ENCODE data around the gene TXNDC5. TPM values are rescaled to one million over a fixed set of nuclear protein-coding genes. Genes with fewer than 3 reads are reported as not detected.

Gene TXNDC5
- polyA plus RNA-seq, 1 donor: 96.3 TPM

DNA sequence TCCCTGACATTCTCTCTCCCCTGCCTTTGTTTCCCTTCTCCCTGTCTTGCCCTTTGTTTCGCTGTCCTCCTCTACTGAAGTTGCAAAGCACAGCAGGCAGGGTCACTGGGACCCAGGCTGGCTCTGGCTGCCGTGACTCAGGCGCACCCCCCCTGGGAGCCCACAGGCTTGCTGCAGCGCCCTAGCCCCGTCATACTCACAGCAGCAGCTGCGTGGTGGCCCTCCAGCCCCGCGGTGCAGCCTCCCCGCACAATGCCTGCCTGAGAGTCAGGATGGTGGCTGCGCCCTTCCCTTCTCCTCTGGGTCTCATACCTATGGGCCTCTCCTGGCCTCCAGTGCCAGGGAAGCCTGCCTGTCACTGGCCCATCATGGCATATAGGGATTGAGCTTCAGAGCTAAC is 41.7 kb downstream of the TXNDC5 start:
- no CpG with 5 or more reads among the region's 10 CpGs for WGBS (ENCODE audit: insufficient coverage, low lambda C conversion rate)
- Histone ChIP-seq H3K4me1 (ENCODE audit: control insufficient read depth, insufficient read depth, low read length) (no peaks in the 10 kb centered on the region), H3K27me3 (ENCODE audit: control insufficient read depth, insufficient read depth, low read length) (no peaks in the 10 kb centered on the region), H3K27ac (ENCODE audit: low read length) (no peak overlapping the region), H3K36me3 (ENCODE audit: control insufficient read depth, insufficient read depth, low read length) (no peaks in the 10 kb centered on the region), H3K4me3 (ENCODE audit: low read length) (no peak overlapping the region), H3K9me3 (ENCODE audit: control insufficient read depth, low read depth, low read length) (peaks cover 4% of the 10 kb centered on the region)
- DNase-seq: no peak

DNA sequence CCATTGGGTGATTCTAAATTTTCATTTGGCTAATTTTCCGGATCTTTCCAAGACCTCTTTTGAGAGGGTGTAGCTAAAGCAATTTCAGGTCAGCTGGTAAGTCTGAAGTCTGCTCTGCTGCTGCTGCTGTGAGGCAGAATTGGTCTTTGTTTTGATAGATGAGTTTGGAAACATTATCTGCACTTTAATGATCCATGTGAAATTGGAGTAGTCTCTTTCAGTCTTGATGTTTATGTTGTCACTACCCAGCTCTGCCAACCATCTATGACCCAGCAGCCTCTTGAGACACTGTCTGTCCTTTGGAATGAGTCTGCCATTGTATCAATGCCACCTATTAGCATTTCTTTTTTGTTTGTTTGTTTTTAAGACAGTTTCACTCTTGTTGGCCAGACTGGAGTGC is 44.1 kb downstream of the TXNDC5 start:
- Histone ChIP-seq H3K27me3 (ENCODE audit: control insufficient read depth, insufficient read depth, low read length) (no peaks in the 10 kb centered on the region), H3K27ac (ENCODE audit: low read length) (no peak overlapping the region), H3K9me3 (ENCODE audit: control insufficient read depth, low read depth, low read length) (peaks cover 4% of the 10 kb centered on the region), H3K4me3 (ENCODE audit: low read length) (no peak overlapping the region), H3K36me3 (ENCODE audit: control insufficient read depth, insufficient read depth, low read length) (no peaks in the 10 kb centered on the region), H3K4me1 (ENCODE audit: control insufficient read depth, insufficient read depth, low read length) (no peaks in the 10 kb centered on the region)
- no CpG with 5 or more reads among the region's 1 CpG for WGBS (ENCODE audit: insufficient coverage, low lambda C conversion rate)
- no peak for DNase-seq

- DNase-seq: no peak
- no peak overlapping the region for H3K4me3 ChIP-seq (ENCODE audit: low read length)
- H3K27me3 ChIP-seq (ENCODE audit: control insufficient read depth, insufficient read depth, low read length): no peaks in the 10 kb centered on the region
- H3K36me3 ChIP-seq (ENCODE audit: control insufficient read depth, insufficient read depth, low read length): no peaks in the 10 kb centered on the region
- no peaks in the 10 kb centered on the region for H3K4me1 ChIP-seq (ENCODE audit: control insufficient read depth, insufficient read depth, low read length)
- no peak overlapping the region for H3K27ac ChIP-seq (ENCODE audit: low read length)
- H3K9me3 ChIP-seq (ENCODE audit: control insufficient read depth, low read depth, low read length): peaks cover 4% of the 10 kb centered on the region
- no CpG with 5 or more reads among the region's 6 CpGs for WGBS (ENCODE audit: insufficient coverage, low lambda C conversion rate)
Observed at GRCh38 chr6:7865781-7866180, 44.8 kb downstream of the TXNDC5 start.

DNA sequence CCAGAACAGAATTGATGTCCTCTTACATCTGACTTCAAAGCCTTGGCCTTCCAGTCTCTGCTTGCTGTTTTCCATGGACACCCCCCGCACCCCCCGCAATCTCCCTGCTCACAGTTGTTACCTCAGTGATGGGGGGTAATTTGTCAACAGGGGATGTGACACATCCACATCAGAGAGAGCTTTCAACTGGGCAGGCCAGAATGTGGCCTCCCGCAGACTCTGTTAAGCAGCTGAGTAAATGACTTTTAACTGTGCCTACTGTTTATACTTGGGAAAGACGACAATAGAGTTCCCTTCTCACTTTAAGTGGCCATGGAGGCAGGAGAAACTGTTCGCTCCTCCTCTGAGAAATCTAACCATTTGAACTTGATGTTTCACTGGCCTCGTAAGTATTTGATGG is 51.0 kb downstream of the TXNDC5 start:
- no peak for DNase-seq
- Histone ChIP-seq H3K9me3 (ENCODE audit: control insufficient read depth, low read depth, low read length) (no peaks in the 10 kb centered on the region), H3K4me3 (ENCODE audit: low read length) (no peak overlapping the region), H3K36me3 (ENCODE audit: control insufficient read depth, insufficient read depth, low read length) (no peaks in the 10 kb centered on the region), H3K27ac (ENCODE audit: low read length) (no peak overlapping the region), H3K27me3 (ENCODE audit: control insufficient read depth, insufficient read depth, low read length) (no peaks in the 10 kb centered on the region), H3K4me1 (ENCODE audit: control insufficient read depth, insufficient read depth, low read length) (no peaks in the 10 kb centered on the region)
- no CpG with 5 or more reads among the region's 6 CpGs for WGBS (ENCODE audit: insufficient coverage, low lambda C conversion rate)

DNA sequence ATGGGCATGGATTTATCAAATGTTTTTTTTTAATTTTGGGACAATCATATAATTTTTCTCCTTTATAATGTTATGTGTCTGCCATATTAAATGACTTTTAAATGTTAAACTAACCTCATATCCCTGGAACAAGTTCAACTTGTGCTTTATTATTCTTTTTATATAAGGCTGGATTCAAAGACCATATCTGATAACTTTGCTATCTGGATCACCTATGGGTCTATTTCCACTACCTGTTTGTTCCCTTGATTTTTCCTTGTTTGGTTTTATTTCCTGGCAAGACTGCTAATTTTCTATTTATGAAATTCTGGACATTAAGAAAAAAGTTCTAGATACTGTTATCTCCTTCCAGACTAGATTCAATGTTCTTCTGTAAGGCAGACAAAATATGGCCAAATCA is 58.8 kb downstream of the TXNDC5 start:
- Histone ChIP-seq H3K4me1 (ENCODE audit: control insufficient read depth, insufficient read depth, low read length) (no peaks in the 10 kb centered on the region), H3K27ac (ENCODE audit: low read length) (no peak overlapping the region), H3K36me3 (ENCODE audit: control insufficient read depth, insufficient read depth, low read length) (no peaks in the 10 kb centered on the region), H3K27me3 (ENCODE audit: control insufficient read depth, insufficient read depth, low read length) (no peaks in the 10 kb centered on the region), H3K4me3 (ENCODE audit: low read length) (no peak overlapping the region), H3K9me3 (ENCODE audit: control insufficient read depth, low read depth, low read length) (no peaks in the 10 kb centered on the region)
- DNase-seq: no peak

- no peaks in the 10 kb centered on the region for H3K36me3 ChIP-seq (ENCODE audit: control insufficient read depth, insufficient read depth, low read length)
Observed at GRCh38 chr6:7848229-7848628, 62.4 kb downstream of the TXNDC5 start.

DNA sequence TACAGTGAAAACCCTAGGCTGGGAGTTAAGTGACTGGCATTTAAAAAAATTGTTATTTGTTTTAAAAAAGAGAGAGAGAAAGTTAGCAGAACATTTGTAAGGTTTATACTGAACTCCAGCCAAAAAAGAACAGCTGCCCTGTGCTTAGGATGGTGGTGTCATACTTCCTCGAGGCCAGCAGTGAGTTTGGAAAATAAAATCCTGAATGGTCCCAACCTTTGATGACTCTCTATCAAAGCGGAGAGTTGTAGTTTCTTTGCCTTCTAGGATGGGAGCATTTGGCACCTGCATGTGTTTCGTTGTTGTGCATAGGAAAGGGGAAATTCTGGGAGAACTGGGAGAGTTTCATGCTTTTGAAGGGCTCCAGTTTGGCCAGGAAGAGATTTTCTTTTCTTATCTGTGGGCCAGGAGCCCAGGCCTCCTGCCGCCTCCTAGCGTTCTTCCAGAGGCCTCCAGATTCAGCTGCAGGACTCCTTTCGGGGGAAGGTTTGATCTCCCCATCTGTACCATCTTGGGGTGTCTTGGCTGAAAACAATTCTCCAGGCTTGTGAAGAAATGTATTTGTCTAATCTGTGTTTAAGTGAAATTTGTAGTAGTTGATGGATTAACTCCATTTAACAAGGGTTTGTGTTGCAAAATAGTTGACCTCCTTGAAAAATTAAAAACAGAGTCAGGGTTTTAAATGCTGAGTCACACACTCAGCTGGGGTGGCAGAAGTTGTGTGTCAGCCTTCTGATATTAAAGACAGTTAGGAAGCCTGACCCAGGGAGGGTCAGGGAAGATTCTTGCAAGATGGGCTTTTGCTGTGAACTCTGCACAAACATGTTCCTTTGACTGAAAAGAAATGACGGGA is 63.4 kb downstream of the TXNDC5 start:
- no peaks in the 10 kb centered on the region for H3K27me3 ChIP-seq (ENCODE audit: control insufficient read depth, insufficient read depth, low read length)
- 100% methylated on average over 1 of the region's 7 CpGs for WGBS (ENCODE audit: insufficient coverage, low lambda C conversion rate)
- no peaks in the 10 kb centered on the region for H3K4me1 ChIP-seq (ENCODE audit: control insufficient read depth, insufficient read depth, low read length)
- DNase-seq: no peak
- H3K36me3 ChIP-seq (ENCODE audit: control insufficient read depth, insufficient read depth, low read length): no peaks in the 10 kb centered on the region
- no peak overlapping the region for H3K4me3 ChIP-seq (ENCODE audit: low read length)
- H3K9me3 ChIP-seq (ENCODE audit: control insufficient read depth, low read depth, low read length): no peaks in the 10 kb centered on the region
- no peak overlapping the region for H3K27ac ChIP-seq (ENCODE audit: low read length)

More at GRCh38 chr6:7848229-7848628, 62.4 kb downstream of the TXNDC5 start:
- H3K4me1 ChIP-seq (ENCODE audit: control insufficient read depth, insufficient read depth, low read length): no peaks in the 10 kb centered on the region
- no peak overlapping the region for H3K4me3 ChIP-seq (ENCODE audit: low read length)
- no peaks in the 10 kb centered on the region for H3K9me3 ChIP-seq (ENCODE audit: control insufficient read depth, low read depth, low read length)
- no CpG with 5 or more reads among the region's 4 CpGs for WGBS (ENCODE audit: insufficient coverage, low lambda C conversion rate)
- H3K27me3 ChIP-seq (ENCODE audit: control insufficient read depth, insufficient read depth, low read length): no peaks in the 10 kb centered on the region
- DNase-seq: no peak
- H3K27ac ChIP-seq (ENCODE audit: low read length): no peak overlapping the region

DNA sequence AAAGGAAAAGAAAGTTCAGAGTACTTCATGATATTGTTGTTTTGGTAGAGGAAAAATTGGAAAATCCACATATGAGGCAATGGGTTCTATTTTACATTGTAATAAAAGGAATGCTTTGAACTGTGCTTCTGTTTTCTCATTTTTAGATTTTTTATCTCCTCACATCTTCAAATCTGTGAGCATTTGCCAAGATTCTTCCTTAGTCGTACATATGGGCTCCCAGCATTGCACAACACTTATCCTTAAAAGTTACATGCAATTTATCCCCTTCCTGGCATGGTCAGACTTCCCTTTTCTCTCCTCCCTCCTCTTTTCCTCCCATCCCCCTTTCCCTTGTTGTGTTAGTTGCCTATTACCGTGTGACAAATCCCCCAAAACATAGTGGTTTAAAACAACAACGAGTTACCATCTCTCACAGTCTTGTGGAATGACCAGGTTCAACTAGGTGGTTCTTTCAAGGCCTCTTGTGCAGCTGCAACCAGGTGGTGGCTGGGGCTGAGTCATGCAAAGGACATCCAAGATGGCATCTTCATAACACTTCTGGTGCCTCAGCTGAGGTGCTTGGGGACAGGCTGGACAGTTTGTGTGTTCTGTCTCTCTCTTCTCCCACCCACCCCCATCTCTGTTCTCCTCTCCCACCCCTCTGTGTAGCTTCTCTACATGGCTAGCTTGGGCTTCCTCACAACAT is 68.7 kb downstream of the TXNDC5 start:
- H3K4me3 ChIP-seq (ENCODE audit: low read length): no peak overlapping the region
- DNase-seq: no peak
- 43% methylated on average over 1 of the region's 3 CpGs for WGBS (ENCODE audit: insufficient coverage, low lambda C conversion rate)
- H3K36me3 ChIP-seq (ENCODE audit: control insufficient read depth, insufficient read depth, low read length): no peaks in the 10 kb centered on the region
- H3K4me1 ChIP-seq (ENCODE audit: control insufficient read depth, insufficient read depth, low read length): no peaks in the 10 kb centered on the region
- no peaks in the 10 kb centered on the region for H3K9me3 ChIP-seq (ENCODE audit: control insufficient read depth, low read depth, low read length)
- peaks cover 4% of the 10 kb centered on the region for H3K27me3 ChIP-seq (ENCODE audit: control insufficient read depth, insufficient read depth, low read length)
- no peak overlapping the region for H3K27ac ChIP-seq (ENCODE audit: low read length)

DNA sequence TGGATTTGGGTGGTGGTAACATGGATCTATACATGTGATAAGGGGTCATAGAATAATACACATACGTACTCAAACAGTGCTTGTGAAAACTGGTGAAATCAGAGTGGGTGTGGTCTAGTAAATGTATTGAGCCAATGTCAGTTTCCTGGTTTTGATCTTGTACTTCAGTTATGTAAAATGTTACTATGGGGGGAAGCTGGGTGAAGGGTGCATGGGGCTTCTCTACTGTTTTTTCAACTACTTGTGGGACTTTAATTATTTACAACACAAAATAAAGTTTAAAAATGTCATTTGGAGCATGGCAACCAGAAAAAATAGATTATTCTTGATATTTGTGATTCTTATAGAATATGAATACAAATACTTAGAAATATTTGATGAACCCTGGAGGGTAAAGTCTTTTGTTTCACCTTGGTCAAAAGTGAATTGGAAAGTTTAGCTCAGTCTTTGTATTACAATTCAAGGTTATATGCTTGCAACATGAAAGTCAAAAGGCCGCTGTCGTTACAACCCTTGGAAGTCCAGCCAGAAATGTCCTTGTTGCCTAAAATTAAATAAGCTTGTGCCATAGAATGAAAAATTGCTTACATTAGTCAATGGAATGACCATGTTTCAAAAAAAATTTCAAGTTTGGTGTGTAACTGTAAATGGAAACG is 74.1 kb downstream of the TXNDC5 start:
- Histone ChIP-seq H3K4me1 (ENCODE audit: control insufficient read depth, insufficient read depth, low read length) (no peaks in the 10 kb centered on the region), H3K27me3 (ENCODE audit: control insufficient read depth, insufficient read depth, low read length) (peaks cover 6% of the 10 kb centered on the region), H3K9me3 (ENCODE audit: control insufficient read depth, low read depth, low read length) (no peaks in the 10 kb centered on the region), H3K36me3 (ENCODE audit: control insufficient read depth, insufficient read depth, low read length) (no peaks in the 10 kb centered on the region), H3K27ac (ENCODE audit: low read length) (no peak overlapping the region), H3K4me3 (ENCODE audit: low read length) (no peak overlapping the region)
- WGBS (ENCODE audit: insufficient coverage, low lambda C conversion rate): 94% methylated on average over 2 of the region's 4 CpGs
- no peak for DNase-seq

DNA sequence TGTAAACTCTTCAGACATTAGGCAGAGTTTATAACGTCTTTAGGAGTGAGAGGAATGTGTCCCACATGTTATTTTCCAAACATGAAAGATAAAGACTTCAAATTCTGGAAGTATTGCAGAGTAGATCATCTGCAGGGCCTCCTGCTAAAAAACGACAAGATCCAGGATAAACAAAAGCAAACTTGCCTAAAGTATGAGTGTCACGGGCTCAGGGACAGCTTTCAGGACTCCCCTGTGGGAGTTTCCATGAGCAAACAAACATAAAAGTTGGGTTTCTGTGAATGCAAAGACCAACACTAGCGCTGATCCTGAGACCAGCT is 76.9 kb downstream of the TXNDC5 start:
- no CpG with 5 or more reads among the region's 4 CpGs for WGBS (ENCODE audit: insufficient coverage, low lambda C conversion rate)
- no peaks in the 10 kb centered on the region for H3K4me1 ChIP-seq (ENCODE audit: control insufficient read depth, insufficient read depth, low read length)
- H3K9me3 ChIP-seq (ENCODE audit: control insufficient read depth, low read depth, low read length): no peaks in the 10 kb centered on the region
- peaks cover 2% of the 10 kb centered on the region for H3K27me3 ChIP-seq (ENCODE audit: control insufficient read depth, insufficient read depth, low read length)
- H3K27ac ChIP-seq (ENCODE audit: low read length): no peak overlapping the region
- H3K36me3 ChIP-seq (ENCODE audit: control insufficient read depth, insufficient read depth, low read length): no peaks in the 10 kb centered on the region
- H3K4me3 ChIP-seq (ENCODE audit: low read length): no peak overlapping the region
- no peak for DNase-seq
